ENCODE data around the gene PLPP4.

Gene PLPP4

DNA sequence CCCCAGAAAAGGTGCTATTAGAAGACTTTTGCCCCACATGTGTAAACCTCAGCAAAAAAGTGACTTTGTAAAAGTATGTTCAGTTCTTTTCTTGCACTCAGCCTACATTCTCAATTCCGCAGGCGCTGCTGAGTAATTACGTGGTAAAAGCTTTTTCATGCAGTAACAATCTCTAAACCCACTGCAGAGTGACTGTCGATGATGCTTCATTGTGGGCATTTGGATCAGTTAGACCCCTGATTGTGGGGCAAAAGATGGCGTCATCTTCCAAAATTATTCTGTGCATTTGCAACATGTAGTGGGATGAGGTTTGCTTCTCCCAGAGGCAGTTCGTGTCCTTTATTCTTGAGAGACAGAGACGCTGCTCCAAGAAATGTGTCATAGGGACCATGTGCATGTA is 85.6 kb downstream of the PLPP4 start:
- Histone ChIP-seq H3K4me1 (ENCODE audit: control insufficient read depth, insufficient read depth, low read length) (no peaks in the 10 kb centered on the region), H3K9me3 (ENCODE audit: control insufficient read depth, insufficient read depth, low read depth, low read length) (no peaks in the 10 kb centered on the region), H3K4me3 (ENCODE audit: low read depth, low read length) (no peak overlapping the region), H3K36me3 (ENCODE audit: control insufficient read depth in 2 of 2, insufficient read depth in 1 of 2, low read length in 2 of 2) (no peaks in the 10 kb centered on the region), H3K27ac (ENCODE audit: extremely low read depth, low read depth, low read length) (no peak overlapping the region)
- ChIA-PET CTCF (no interaction called here), POLR2A (no interaction called here)
- no peak for TF ChIP-seq ZNF501 (tag by site-specific recombination; IDR thresholded peaks at IDR 0.05)
- TF ChIP-seq, protein P1, sequence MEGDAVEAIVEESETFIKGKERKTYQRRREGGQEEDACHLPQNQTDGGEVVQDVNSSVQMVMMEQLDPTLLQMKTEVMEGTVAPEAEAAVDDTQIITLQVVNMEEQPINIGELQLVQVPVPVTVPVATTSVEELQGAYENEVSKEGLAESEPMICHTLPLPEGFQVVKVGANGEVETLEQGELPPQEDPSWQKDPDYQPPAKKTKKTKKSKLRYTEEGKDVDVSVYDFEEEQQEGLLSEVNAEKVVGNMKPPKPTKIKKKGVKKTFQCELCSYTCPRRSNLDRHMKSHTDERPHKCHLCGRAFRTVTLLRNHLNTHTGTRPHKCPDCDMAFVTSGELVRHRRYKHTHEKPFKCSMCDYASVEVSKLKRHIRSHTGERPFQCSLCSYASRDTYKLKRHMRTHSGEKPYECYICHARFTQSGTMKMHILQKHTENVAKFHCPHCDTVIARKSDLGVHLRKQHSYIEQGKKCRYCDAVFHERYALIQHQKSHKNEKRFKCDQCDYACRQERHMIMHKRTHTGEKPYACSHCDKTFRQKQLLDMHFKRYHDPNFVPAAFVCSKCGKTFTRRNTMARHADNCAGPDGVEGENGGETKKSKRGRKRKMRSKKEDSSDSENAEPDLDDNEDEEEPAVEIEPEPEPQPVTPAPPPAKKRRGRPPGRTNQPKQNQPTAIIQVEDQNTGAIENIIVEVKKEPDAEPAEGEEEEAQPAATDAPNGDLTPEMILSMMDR (tag by site-specific recombination; IDR thresholded peaks at IDR 0.05): no peak

DNA sequence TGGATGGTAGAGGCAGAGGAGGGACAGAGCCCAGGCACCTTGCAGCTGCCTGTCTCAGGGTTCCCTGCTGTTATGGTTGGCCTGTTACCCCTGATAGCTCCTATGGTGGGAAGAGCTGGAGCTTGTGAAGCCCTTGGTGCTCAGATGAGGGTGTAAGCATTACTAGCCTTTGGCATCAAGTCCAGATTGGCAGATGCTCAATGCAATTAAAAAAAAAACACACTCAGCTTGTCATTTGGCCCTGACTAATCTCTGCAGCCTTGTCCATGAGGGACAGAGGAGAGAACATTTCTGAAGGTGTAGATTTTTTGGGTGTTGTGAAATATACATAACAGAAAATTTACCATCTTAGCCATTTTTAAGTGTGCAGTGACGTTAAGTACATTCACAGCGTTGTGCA is 86.3 kb downstream of the PLPP4 start:
- Histone ChIP-seq H3K36me3 (ENCODE audit: control insufficient read depth in 2 of 2, insufficient read depth in 1 of 2, low read length in 2 of 2) (no peaks in the 10 kb centered on the region), H3K9me3 (ENCODE audit: control insufficient read depth, insufficient read depth, low read depth, low read length) (no peaks in the 10 kb centered on the region), H3K4me1 (ENCODE audit: control insufficient read depth, insufficient read depth, low read length) (no peaks in the 10 kb centered on the region), H3K4me3 (ENCODE audit: low read depth, low read length) (no peak overlapping the region), H3K27ac (ENCODE audit: extremely low read depth, low read depth, low read length) (no peak overlapping the region)
- ChIA-PET CTCF (no interaction called here), POLR2A (no interaction called here)
- TF ChIP-seq ZNF157 (tag by site-specific recombination; IDR thresholded peaks at IDR 0.05) (no peak), ZBTB8A (tag by site-specific recombination; IDR thresholded peaks at IDR 0.05) (no peak), ZNF843 (tag by site-specific recombination; IDR thresholded peaks at IDR 0.05) (no peak)

DNA sequence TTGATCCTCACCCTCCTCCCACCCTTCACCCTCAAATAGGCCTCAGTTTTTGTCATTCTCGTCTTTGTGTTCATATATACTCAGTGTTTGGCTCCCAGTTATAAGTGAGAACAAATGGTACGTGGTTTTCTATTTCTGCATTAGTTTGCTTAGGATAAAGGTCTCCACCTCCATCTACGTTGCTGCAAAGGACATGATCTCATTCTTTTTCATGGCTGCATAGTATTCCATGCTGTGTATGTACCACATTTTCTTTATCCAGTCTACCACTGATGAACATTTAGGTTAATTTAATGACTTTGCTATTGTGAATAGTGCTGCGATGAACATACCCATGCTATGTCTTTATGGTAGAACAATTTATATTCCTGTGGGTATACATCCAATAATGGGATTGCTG is 91.2 kb downstream of the PLPP4 start:
- Histone ChIP-seq H3K9me3 (ENCODE audit: control insufficient read depth, insufficient read depth, low read depth, low read length) (no peaks in the 10 kb centered on the region), H3K4me1 (ENCODE audit: control insufficient read depth, insufficient read depth, low read length) (no peaks in the 10 kb centered on the region), H3K27ac (ENCODE audit: extremely low read depth, low read depth, low read length) (no peak overlapping the region), H3K36me3 (ENCODE audit: control insufficient read depth in 2 of 2, insufficient read depth in 1 of 2, low read length in 2 of 2) (no peaks in the 10 kb centered on the region), H3K4me3 (ENCODE audit: low read depth, low read length) (no peak overlapping the region)
- POLR2A ChIA-PET: no interaction called here
- TF ChIP-seq ZNF707 (tag by site-specific recombination; IDR thresholded peaks at IDR 0.05) (no peak), OVOL3 (tag by site-specific recombination; IDR thresholded peaks at IDR 0.05) (no peak), ZNF366 (tag by site-specific recombination; conservative IDR thresholded peaks at IDR 0.05) (no peak), SCRT1 (tag by site-specific recombination; IDR thresholded peaks at IDR 0.05; ENCODE audit: borderline replicate concordance) (no peak), ZNF223 (tag by site-specific recombination; IDR thresholded peaks at IDR 0.05) (no peak), ZNF501 (tag by site-specific recombination; IDR thresholded peaks at IDR 0.05) (no peak), TCF7L2 (IDR thresholded peaks at IDR 0.05; ENCODE audit: borderline replicate concordance, low read depth, low read length) (no peak), ZNF623 (tag by site-specific recombination; IDR thresholded peaks at IDR 0.05) (no peak), ZNF146 (tag by site-specific recombination; IDR thresholded peaks at IDR 0.05) (peak; percentile 93), ZNF514 (tag by site-specific recombination; IDR thresholded peaks at IDR 0.05) (no peak), ZNF184 (tag by site-specific recombination; IDR thresholded peaks at IDR 0.05) (no peak), ZNF610 (tag by site-specific recombination; IDR thresholded peaks at IDR 0.05; ENCODE audit: borderline replicate concordance) (no peak), GLIS1 (tag by site-specific recombination; IDR thresholded peaks at IDR 0.05) (no peak)
- TF ChIP-seq, protein P2, sequence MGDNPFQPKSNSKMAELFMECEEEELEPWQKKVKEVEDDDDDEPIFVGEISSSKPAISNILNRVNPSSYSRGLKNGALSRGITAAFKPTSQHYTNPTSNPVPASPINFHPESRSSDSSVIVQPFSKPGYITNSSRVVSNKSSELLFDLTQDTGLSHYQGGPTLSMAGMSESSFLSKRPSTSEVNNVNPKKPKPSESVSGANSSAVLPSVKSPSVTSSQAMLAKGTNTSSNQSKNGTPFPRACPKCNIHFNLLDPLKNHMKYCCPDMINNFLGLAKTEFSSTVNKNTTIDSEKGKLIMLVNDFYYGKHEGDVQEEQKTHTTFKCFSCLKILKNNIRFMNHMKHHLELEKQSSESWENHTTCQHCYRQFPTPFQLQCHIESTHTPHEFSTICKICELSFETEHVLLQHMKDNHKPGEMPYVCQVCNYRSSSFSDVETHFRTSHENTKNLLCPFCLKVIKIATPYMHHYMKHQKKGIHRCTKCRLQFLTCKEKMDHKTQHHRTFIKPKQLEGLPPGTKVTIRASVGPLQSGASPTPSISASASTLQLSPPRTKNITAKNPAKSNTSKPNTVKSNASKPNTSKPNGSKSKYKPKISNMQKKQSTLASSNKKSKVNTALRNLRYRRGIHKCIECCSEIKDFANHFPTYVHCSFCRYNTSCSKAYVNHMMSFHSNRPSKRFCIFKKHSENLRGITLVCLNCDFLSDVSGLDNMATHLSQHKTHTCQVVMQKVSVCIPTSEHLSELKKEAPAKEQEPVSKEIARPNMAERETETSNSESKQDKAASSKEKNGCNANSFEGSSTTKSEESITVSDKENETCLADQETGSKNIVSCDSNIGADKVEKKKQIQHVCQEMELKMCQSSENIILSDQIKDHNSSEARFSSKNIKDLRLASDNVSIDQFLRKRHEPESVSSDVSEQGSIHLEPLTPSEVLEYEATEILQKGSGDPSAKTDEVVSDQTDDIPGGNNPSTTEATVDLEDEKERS (tag by site-specific recombination; IDR thresholded peaks at IDR 0.05): 0 out of 2 replicates have a peak, but pooled peaks have one; percentile 69
- TF ChIP-seq, protein P3, sequence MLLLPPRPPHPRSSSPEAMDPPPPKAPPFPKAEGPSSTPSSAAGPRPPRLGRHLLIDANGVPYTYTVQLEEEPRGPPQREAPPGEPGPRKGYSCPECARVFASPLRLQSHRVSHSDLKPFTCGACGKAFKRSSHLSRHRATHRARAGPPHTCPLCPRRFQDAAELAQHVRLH (tag by site-specific recombination; IDR thresholded peaks at IDR 0.05): 0 out of 2 replicates have a peak, but pooled peaks have one; percentile 28
- TF ChIP-seq, protein P4, sequence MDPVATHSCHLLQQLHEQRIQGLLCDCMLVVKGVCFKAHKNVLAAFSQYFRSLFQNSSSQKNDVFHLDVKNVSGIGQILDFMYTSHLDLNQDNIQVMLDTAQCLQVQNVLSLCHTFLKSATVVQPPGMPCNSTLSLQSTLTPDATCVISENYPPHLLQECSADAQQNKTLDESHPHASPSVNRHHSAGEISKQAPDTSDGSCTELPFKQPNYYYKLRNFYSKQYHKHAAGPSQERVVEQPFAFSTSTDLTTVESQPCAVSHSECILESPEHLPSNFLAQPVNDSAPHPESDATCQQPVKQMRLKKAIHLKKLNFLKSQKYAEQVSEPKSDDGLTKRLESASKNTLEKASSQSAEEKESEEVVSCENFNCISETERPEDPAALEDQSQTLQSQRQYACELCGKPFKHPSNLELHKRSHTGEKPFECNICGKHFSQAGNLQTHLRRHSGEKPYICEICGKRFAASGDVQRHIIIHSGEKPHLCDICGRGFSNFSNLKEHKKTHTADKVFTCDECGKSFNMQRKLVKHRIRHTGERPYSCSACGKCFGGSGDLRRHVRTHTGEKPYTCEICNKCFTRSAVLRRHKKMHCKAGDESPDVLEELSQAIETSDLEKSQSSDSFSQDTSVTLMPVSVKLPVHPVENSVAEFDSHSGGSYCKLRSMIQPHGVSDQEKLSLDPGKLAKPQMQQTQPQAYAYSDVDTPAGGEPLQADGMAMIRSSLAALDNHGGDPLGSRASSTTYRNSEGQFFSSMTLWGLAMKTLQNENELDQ (tag by site-specific recombination; IDR thresholded peaks at IDR 0.05; ENCODE audit: low read depth): no peak
- CTCF ChIA-PET: no interaction called here

All from HEK293 (cell line).